ENCODE results near the gene DNTT.
A peak's percentile ranks its signal among the peaks of the same experiment; 100 is the strongest.

Gene DNTT

DNA sequence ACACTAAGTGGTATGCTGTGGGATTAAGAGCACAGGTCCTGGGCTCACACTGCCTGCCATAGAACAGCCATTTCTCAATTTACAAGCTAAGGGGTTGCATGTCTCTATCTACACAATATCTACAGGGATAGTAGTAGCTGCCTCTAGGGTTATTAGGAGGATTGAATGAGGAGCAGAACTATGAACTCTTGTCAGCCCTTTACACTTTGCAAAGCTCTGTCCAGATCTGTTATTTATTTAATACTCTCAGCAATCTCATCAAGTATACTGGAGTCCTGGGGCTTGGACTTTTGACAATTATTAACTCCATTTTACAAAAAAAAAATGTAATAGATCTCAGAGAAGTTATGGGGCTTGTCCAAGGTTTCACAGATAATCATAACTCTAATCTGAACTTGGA lies 47.8 kb downstream of the DNTT start:
- no peak for FAIRE-seq

DNA sequence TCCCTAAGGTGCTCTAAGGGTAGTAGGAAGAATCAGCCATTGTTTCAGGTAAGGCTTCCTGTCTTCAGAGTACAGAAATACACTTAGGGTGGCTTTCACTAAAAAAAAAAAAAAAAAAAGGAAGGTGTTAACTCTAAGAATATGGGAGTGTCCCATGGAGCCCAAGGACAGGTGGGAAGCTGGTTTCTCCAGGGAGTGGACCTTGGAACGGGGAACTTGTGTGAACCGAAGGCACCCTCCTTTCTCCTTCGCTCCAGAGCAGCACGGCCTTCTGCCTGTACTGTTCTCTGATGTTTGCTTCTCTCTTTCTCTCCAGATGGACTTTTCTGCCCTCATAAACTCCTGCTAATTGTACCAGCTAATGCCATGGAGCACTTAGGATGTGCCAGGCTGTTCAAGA lies 48.3 kb downstream of the DNTT start:
- FAIRE-seq = no peak

DNA sequence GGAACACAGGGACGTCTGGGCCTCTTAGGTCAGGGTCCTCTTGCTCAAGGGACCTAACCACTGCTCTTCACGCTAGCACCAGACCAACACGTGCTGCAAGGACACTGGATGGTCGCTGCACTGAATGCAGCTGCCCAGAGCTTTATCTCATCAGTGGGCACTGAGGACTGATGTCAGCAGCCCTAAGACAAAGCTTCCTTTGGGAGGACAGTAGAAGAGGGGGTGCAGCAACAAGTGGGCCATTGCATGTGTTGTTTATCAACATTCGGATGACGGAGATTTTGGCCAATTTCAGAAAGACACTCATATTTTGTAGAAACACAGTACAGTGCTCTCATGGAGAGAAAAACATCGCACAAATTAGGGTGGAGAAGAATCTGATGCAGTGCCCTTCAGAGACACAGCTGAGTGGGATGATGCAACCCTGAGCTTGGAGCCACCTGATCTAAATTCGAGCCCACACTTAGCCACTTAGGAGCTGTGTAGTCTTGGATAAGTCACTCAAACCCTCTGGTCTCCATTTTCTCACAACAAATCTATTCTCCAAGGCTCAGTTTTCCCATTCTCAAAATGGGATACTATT lies 52.9 kb downstream of the DNTT start:
- no peak for FAIRE-seq

DNA sequence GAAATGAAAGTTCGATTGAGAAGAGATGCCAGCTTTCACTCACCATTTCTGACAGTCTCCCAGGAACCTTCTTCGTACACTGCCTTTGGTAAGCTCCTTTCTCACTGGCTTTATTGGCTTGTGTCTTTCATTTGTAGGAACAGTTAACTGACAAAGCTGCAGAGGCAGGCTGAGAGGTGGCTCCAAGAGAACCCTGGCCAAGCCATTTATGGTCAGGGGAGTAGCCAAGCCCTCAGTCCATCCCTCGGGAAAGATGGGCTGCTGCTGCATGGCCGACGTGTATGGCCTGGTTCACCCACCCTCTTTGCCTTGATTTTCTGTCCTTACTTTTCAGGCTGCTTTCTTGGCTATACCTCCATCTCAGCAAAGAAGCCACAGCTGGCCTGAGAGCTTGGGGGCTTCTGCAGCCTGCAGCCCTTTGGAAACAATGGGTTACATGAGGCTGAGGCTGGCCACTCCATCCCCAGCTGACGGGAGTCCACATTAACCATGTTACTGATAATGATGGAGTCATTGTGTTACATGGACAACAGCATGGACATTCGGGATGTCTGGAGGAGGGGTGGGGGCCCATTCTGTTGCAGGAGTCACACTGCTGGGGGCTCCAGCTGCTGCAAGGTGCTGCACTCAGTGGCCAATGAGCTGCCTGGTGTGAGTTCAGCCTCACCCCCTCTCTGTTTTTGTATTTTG lies 54.8 kb downstream of the DNTT start, which contains the start of gene OPALIN:
Gene OPALIN (minus strand): TSS at position 152 of the 690 bp plus-strand sequence. CDS start 106 bp downstream, at position 46.
- no peak for FAIRE-seq

- FAIRE-seq = no peak
Observed at GRCh38 chr10:96359616-96360015, 55.4 kb downstream of the DNTT start.

DNA sequence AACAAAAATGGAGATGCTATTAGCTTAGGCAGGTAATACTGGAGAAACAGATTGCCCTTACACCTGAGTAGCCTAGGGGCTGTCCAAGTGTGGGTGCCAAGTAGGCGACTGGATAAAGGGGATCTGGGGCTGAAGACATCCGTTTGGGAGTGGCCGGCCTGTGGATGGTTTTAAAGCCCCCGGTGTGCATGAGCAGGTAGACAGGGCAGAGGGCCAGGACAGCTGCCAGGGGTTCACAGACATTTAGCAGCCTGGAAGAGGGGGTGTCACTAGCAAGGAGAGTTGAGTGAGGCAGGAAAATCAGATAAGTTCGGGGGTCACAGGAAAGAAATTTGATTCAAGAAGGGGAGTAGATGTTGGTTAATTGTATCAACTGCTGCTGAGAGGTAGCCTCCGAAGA lies 56.1 kb downstream of the DNTT start:
- no peak for FAIRE-seq

GRCh38 chr10:96360766-96361165 lies 56.5 kb downstream of the DNTT start:
- no peak for FAIRE-seq

DNA sequence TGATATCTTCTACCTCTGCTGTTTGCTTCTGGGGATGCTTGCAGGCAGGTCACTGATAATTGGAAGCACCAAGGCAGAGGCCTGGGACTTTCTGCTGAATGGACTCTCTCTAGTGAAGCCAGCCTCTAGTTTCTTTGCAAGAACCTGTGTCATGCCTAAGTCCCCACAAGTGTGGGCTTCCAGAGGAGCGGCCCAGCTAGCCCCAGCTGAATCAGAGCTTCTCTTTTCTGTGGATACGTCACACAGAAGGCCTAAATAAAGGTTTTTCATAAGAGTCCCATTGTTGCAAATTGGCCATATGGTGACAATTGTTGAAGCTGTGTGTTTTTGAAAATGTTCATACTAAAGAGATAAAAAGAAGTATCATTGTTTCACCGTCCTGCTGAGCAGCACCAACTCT lies 61.3 kb downstream of the DNTT start:
- no peak for FAIRE-seq

- no peak for FAIRE-seq
Observed at GRCh38 chr10:96366508-96366907, 62.3 kb downstream of the DNTT start.

DNA sequence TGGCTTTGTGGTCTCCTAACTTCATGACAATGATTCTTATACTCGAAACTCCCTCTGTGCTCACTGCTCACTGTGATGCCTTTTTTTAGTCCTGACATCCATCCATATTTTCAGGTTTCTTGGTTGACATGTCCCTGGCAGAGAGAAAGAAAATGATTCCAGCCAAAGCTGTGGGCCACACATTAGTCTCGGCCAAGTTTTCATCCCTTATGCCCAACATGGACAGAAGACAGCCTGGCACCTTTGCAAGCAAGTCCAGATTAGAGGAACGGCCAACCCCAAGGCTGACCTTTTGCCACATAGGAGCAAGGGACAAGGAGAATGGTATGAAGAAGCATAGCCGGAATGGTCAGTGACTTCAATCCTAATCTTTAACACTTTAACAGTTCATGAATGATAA lies 63.2 kb downstream of the DNTT start:
- no peak for FAIRE-seq

- no peak for FAIRE-seq
Observed at GRCh38 chr10:96368971-96369370, 64.7 kb downstream of the DNTT start.

- no peak for FAIRE-seq
Observed at GRCh38 chr10:96369890-96370583, 65.8 kb downstream of the DNTT start.

DNA sequence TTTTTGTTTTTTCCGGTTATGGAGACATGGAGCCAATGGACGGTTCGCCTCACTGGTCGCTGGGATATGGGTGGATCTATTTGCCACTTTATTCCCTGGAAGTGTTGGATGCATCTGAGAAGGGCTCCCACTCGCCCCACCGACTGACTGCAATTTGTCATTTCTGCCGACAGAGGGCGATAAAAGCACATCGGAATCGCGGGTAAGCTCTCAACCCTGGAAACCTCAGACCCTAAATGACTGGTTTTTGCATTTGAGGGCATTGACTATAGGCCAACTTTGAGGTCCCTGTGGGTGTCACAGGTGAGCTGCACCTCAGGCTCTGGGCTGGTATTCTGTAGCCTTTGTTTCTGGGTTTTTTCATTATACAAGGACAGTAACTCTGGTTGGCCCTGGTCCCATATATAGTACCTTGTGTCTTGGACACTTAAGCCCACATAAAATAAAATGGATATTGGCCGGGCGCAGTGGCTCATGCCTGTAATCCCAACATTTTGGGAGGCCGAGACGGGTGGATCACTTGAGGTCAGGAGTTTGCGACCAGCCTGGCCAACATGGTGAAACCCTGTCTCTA lies 66.4 kb downstream of the DNTT start:
- no peak for FAIRE-seq

DNA sequence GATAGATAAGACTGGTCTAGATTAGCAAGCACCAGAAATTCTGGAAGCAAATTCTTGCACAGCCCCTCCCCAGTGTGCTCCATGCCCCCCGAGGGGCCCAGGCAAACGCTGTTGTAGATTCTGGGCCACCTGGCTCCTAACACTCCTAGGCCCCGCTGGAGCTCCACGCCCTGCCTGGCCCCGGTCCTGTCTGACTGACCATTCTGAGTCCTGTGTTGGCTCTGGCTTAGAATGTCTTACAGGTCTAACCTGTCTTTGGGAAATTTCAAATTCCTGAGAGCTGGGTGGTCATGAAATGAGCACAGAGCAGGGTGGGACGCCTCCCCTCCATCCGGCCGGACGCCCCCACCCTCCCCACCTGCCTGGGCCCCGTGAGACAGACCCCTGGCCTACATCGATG lies 67.1 kb downstream of the DNTT start:
- FAIRE-seq = no peak

DNA sequence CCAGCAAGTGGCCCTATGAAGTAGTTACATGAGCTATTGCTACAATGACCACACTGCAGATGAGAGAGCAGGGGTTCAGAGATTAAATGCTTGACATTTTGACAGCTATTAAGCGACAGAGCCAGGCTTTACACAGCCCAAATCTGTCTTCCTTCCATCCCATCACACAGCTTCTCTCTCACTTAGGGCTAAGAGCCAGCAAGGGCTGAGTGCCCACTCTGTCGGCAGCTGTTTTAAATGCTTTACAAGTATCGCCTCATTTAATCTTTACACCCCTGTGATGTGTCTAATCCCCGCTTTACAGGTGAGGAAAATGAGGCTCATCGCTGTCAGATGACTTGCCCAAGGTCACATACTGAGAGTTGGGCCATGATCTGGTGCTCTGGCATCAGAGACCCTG lies 69.8 kb downstream of the DNTT start:
- no peak for FAIRE-seq

- FAIRE-seq = no peak
Observed at GRCh38 chr10:96374639-96374984, 70.4 kb downstream of the DNTT start.

DNA sequence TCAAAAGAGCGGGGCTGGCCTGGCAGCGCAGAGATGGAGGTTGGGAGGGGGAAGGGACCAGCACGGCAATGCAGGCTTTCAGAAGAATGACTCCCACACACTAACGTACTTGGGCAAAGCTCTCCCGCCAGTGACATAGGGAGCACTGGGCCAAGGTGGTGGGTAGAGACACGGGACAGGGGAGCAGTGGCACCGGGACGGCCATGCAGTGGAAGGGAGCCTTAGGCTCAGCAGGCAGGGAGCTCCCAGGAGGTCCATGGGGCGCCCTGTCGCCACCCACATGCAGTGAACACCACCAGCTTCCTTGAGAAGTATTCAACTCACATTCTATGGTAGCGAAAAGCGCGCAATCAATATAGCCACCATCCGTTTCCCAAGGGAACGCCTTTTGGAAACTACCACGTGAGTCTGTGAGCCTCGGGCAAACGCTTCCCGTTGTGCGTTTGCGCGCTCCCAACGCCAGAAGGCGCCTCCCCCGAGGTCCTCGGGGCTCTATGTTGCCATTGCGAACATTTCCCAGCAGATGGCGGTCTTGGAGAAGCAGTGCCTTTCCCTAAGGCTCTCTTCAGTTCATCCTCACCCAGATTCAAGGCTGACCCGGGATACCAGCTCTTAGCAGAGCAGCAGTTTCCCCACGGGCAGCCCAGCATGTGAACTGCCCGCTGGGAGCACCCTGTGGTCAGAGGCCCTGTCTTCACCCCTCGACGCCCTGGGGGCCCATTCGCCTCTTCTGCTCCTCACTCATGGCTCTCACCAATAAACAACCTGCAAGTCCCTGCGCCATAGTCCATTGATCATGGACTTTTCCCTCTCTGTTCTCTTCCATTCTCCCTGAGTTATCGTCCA lies 71.0 kb downstream of the DNTT start:
- FAIRE-seq = peak; percentile 94

- no peak for FAIRE-seq
Observed at GRCh38 chr10:96376483-96376882, 72.2 kb downstream of the DNTT start.

DNA sequence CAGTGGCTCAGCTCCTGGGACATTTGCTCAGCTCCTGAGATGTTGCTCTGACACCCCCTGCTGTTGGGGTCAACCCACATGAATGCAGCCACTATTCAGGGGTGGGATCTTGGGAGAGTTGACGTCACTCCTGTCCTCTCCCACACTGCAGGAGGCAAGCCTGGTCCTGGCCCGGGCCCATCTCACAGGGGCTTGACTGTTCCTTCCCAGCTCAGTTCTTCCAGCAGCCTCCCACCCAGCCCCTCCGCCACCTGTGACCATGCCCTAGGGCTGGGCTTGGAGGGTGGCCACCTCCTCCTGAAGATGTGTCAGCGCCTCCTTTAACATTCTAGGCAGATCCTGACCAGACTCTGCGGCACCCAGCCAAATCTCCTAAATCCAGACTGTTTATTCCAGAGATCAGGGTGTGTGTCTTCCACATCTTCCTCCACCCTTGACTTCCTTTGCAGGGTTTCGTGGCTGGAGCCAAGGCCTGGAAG lies 73.6 kb downstream of the DNTT start:
- FAIRE-seq = no peak

DNA sequence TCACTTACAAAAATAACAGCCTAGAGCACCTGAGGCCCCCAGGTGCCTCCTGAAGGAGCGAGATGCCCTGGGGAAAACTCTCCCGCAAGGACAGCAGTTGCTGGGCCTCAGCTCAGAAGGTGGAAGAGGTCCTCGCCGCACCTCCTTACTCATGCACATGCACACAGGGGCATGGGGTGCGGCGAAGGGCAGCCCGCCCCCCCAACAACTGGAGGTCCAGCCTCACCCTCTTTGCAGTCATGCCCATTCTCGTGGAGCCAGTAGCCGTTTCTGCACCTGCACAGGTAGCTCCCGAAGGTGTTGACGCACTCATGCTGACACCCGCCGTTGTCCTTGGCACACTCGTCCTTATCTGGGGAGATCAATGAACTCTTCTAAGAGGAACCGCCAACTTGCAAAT lies 74.5 kb downstream of the DNTT start:
- no peak for FAIRE-seq

GRCh38 chr10:96379758-96380157 lies 75.5 kb downstream of the DNTT start:
- no peak for FAIRE-seq

GRCh38 chr10:96380821-96381220 lies 76.6 kb downstream of the DNTT start:
- no peak for FAIRE-seq

GRCh38 chr10:96384506-96384905 lies 80.3 kb downstream of the DNTT start:
- FAIRE-seq = no peak
